ENCODE data around the gene SPOPL. TPM values are rescaled to one million over a fixed set of nuclear protein-coding genes. Genes with fewer than 3 reads are reported as not detected.
"Not testable (repeated sequence)": the region's sequence is repeated elsewhere in the genome, so short reads cannot be mapped to it uniquely, and the experiment has no call there.

Gene SPOPL
- total RNA-seq, 2 donors from 2014 or later, result 13.5 to 22.0 TPM

DNA sequence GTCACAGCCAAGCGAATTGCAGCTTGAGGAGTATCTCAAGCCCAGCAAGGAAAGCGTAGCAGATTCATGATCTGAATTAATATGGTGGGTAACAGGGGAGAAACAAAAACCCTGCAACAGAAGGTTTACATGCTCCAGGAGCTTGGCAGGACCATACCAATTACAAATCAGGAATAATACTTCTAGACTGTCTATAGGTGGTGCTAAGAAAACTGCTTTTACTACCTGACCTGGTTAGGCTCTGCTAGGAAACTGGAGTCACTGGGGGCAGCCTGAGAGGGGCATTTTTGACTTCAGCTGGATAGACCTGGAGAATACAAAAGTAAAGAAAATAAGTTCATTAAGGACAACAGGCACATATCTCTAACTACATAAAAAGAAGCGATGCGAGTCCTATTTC is 24.6 kb upstream of the SPOPL start:
- Mint-ChIP-seq H3K4me3 (no peak overlapping the region), H3K27me3 (peaks cover 10% of the 10 kb centered on the region), H3K36me3 (ENCODE audit: low read depth) (no peaks in the 10 kb centered on the region), H3K4me1 (no peaks in the 10 kb centered on the region), H3K27ac (no peak overlapping the region)
- H3K9me3 ChIP-seq (ENCODE audit: control insufficient read depth, low read length, poor library complexity, severe bottlenecking), result no peaks in the 10 kb centered on the region
- no peak for DNase-seq
- ATAC-seq, result no peak

DNA sequence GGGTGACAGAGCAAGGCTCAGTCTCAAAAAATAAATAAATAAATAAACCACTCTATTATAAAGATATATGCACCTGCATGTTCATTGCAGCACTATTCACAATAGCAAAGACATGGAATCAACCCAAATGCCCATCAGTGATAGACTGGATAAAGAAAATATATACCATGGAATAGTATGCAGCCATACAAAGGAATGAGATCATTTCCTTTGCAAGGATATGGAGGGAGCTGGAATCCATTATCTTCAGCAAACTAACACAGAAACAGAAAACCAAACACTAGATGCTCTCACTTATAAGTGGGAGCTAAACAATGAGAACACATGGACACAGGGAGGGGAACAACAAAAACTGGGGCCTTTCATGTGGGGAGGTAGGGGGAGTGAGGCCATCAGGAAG is 18.8 kb upstream of the SPOPL start:
- H3K4me1 Mint-ChIP-seq; H3K4me3 Mint-ChIP-seq; H3K9me3 ChIP-seq (ENCODE audit: control insufficient read depth, low read length, poor library complexity, severe bottlenecking); ATAC-seq; H3K27me3 Mint-ChIP-seq; DNase-seq; H3K27ac Mint-ChIP-seq; H3K36me3 Mint-ChIP-seq (ENCODE audit: low read depth): not testable (repeated sequence)

DNA sequence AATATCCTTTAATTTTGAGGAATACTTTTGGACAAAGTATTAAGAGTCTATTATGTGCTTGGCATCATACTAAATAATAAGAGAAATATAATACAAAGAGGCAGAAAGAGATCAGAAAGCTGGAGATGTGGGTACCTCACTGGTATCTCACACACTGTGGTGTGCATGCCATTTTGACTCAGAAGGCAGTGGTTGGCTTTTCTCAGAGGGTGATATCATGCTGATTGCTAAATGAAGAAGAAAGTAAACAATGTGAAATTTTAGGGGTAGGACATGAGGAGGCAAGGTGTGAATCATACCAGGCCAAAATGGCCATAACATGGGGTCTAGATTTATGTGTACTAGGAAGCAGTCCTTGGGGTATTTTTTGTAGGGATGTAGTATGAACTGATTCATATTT is 16.6 kb upstream of the SPOPL start:
- no peak for ATAC-seq
- no peaks in the 10 kb centered on the region for H3K4me1 Mint-ChIP-seq
- H3K27me3 Mint-ChIP-seq, result no peaks in the 10 kb centered on the region
- DNase-seq, result no peak
- H3K9me3 ChIP-seq (ENCODE audit: control insufficient read depth, low read length, poor library complexity, severe bottlenecking), result no peaks in the 10 kb centered on the region
- no peak overlapping the region for H3K4me3 Mint-ChIP-seq
- no peak overlapping the region for H3K27ac Mint-ChIP-seq
- peaks cover 4% of the 10 kb centered on the region for H3K36me3 Mint-ChIP-seq (ENCODE audit: low read depth)

- Mint-ChIP-seq H3K27me3 (no peaks in the 10 kb centered on the region), H3K36me3 (ENCODE audit: low read depth) (peaks cover 4% of the 10 kb centered on the region), H3K4me1 (no peaks in the 10 kb centered on the region), H3K4me3 (no peak overlapping the region), H3K27ac (no peak overlapping the region)
- H3K9me3 ChIP-seq (ENCODE audit: control insufficient read depth, low read length, poor library complexity, severe bottlenecking), result no peaks in the 10 kb centered on the region
- no peak for ATAC-seq
- no peak for DNase-seq
These were observed 15.0 kb upstream of the SPOPL start for GRCh38 chr2:138486363-138487198.

DNA sequence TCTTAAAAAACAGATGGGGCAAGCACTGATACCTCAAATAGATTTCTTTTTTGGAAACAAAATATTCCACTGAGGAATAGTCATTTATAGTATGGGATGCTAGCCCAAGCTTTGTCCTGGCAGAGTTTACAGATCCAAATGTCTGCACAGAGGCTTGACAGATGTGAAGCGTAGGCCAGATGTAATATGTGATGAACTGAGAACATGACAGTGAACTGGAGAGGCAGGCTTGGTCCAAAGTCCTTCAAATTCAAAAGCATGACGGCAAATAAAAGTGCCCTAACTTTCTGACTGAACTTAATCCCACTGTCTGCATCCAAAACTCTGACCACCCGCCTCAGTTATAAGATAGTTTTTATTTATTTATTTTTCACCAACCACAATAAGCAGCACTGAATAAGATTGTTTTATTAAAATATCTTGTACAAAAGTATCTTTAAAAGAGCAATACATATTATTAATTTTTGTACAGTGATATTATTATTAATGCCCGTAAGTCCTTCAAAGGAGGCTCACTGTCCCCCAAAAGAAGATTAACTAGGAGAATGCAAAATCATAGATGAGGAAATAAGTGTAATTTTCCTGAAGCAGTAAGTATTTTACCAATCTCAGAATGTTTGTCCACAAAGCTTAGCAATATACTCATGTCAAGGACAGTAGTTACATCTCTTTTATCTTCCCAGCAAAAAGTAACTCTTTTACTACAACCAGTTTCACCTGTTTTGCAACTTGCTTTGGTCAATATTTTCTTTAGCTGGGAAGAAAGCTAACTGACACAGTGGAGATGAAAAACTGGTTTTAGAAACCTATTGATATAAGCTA is 10.7 kb upstream of the SPOPL start:
- Mint-ChIP-seq H3K27ac (no peak overlapping the region), H3K4me3 (no peak overlapping the region), H3K27me3 (peaks cover 13% of the 10 kb centered on the region), H3K4me1 (no peaks in the 10 kb centered on the region), H3K36me3 (ENCODE audit: low read depth) (no peaks in the 10 kb centered on the region)
- ATAC-seq (no peak), DNase-seq (no peak)
- no peaks in the 10 kb centered on the region for H3K9me3 ChIP-seq (ENCODE audit: control insufficient read depth, low read length, poor library complexity, severe bottlenecking)

DNA sequence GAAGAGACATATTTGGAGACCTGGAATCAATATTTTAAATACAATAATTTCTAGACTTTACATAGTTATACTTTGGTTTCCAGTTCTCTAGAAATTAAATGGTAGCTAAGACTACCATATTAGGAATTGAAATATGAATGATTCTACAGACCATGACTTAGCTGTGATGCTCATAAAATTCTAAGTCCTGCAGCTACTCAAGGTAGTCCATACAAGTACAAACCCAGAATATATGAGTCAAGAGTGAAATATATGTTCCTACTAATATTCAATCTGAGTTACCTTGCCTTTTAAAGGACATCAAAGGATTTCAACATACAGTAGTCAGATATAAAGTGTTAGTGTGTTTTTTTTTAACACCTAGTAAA is 10.1 kb upstream of the SPOPL start:
- Mint-ChIP-seq H3K4me3 (no peak overlapping the region), H3K4me1 (no peaks in the 10 kb centered on the region)

DNA sequence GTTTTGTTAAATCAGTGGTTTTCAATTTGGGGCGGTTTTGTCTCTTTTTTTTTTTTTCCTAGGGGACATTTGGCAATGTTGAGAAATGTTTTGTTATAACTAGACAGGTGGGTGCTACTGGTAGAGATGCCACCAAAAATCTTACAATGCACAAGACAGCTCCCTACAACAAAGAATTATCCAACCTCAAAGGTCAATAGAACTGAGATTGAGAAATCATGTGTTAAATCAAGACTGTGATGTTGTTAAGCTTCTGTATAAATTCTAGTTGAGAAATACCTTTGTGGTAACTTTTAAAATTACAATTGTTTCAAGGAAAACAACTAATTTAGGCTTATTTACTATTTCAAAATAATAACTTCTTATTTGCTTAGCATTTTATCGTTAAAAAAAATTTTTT is 9.4 kb upstream of the SPOPL start:
- H3K9me3 ChIP-seq (ENCODE audit: control insufficient read depth, low read length, poor library complexity, severe bottlenecking), result no peaks in the 10 kb centered on the region
- Mint-ChIP-seq H3K27me3 (peaks cover 13% of the 10 kb centered on the region), H3K4me3 (no peak overlapping the region), H3K36me3 (ENCODE audit: low read depth) (no peaks in the 10 kb centered on the region), H3K27ac (no peak overlapping the region), H3K4me1 (no peaks in the 10 kb centered on the region)
- ATAC-seq (no peak), DNase-seq (no peak)

More for the DNA sequence above, 10.1 kb upstream of the SPOPL start:
- Mint-ChIP-seq H3K27me3 (peaks cover 13% of the 10 kb centered on the region), H3K27ac (no peak overlapping the region), H3K36me3 (ENCODE audit: low read depth) (no peaks in the 10 kb centered on the region)
- H3K9me3 ChIP-seq (ENCODE audit: control insufficient read depth, low read length, poor library complexity, severe bottlenecking), result no peaks in the 10 kb centered on the region
- DNase-seq (no peak), ATAC-seq (no peak)

- Mint-ChIP-seq H3K4me3 (no peak overlapping the region), H3K36me3 (ENCODE audit: low read depth) (no peaks in the 10 kb centered on the region), H3K27me3 (peaks cover 13% of the 10 kb centered on the region), H3K27ac (no peak overlapping the region), H3K4me1 (no peaks in the 10 kb centered on the region)
- no peaks in the 10 kb centered on the region for H3K9me3 ChIP-seq (ENCODE audit: control insufficient read depth, low read length, poor library complexity, severe bottlenecking)
- ATAC-seq, result no peak
- DNase-seq, result no peak
These were observed 8.2 kb upstream of the SPOPL start for GRCh38 chr2:138493334-138493733.

DNA sequence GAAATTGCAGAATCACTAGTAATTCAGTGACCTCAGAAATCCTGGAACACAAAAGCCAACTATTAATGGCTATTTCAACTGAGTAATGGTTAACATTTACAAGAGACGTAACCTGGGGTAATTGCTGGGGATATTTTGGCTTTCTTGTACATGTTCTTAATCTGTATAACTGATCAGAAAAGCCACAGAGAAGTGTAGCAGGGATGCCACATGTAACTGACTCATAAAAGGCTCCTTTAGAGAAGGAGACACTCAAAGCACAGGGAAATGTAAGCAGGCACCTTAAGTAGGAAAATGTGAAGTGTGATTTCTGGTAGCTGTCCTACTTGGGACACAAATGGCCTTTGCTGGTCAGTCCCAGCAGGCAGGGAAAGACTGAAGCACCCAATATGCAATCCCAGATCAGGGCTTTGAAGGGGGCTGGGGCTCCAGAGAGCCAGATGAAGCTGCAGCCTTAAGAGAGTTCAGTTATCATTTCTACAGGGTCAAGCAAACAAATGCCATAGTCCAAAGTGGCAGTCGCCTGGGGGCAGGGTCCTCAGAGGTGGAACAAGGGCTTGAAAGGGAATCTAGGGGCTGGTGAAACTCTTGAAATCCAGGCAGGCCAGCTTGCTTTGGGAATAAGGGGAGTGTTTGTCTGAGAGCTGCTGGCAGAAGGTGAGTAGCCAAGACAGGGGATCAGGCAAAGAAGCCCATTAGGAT is 7.2 kb upstream of the SPOPL start:
- no peaks in the 10 kb centered on the region for H3K4me1 Mint-ChIP-seq
- ATAC-seq, result no peak
- H3K4me3 Mint-ChIP-seq, result no peak overlapping the region
- no peaks in the 10 kb centered on the region for H3K9me3 ChIP-seq (ENCODE audit: control insufficient read depth, low read length, poor library complexity, severe bottlenecking)
- H3K27ac Mint-ChIP-seq, result no peak overlapping the region
- DNase-seq, result no peak
- H3K36me3 Mint-ChIP-seq (ENCODE audit: low read depth), result no peaks in the 10 kb centered on the region
- H3K27me3 Mint-ChIP-seq, result peaks cover 13% of the 10 kb centered on the region

- H3K4me1 Mint-ChIP-seq, result no peaks in the 10 kb centered on the region
- H3K36me3 Mint-ChIP-seq (ENCODE audit: low read depth), result no peaks in the 10 kb centered on the region
- H3K9me3 ChIP-seq (ENCODE audit: control insufficient read depth, low read length, poor library complexity, severe bottlenecking), result no peaks in the 10 kb centered on the region
- H3K27me3 Mint-ChIP-seq, result peaks cover 13% of the 10 kb centered on the region
- H3K4me3 Mint-ChIP-seq, result no peak overlapping the region
- DNase-seq (no peak), ATAC-seq (no peak)
- no peak overlapping the region for H3K27ac Mint-ChIP-seq
These were observed 6.2 kb upstream of the SPOPL start for GRCh38 chr2:138495384-138495783.

- H3K9me3 ChIP-seq (ENCODE audit: control insufficient read depth, low read length, poor library complexity, severe bottlenecking), result no peaks in the 10 kb centered on the region
- no peak overlapping the region for H3K27ac Mint-ChIP-seq
- H3K36me3 Mint-ChIP-seq (ENCODE audit: low read depth), result no peaks in the 10 kb centered on the region
- ATAC-seq, result no peak
- peaks cover 13% of the 10 kb centered on the region for H3K27me3 Mint-ChIP-seq
- no peak for DNase-seq
- H3K4me1 Mint-ChIP-seq, result peaks cover 2% of the 10 kb centered on the region
- H3K4me3 Mint-ChIP-seq, result no peak overlapping the region
These were observed 5.4 kb upstream of the SPOPL start for GRCh38 chr2:138496096-138496651.

GRCh38 chr2:138497294-138497693 is 4.3 kb upstream of the SPOPL start:
- Mint-ChIP-seq H3K27me3 (peaks cover 13% of the 10 kb centered on the region), H3K36me3 (ENCODE audit: low read depth) (peaks cover 1% of the 10 kb centered on the region), H3K4me3 (no peak overlapping the region), H3K4me1 (peaks cover 6% of the 10 kb centered on the region), H3K27ac (no peak overlapping the region)
- DNase-seq (no peak), ATAC-seq (no peak)
- H3K9me3 ChIP-seq (ENCODE audit: control insufficient read depth, low read length, poor library complexity, severe bottlenecking), result no peaks in the 10 kb centered on the region

- no peak for ATAC-seq
- no peak for DNase-seq
These were observed 1.9 kb upstream of the SPOPL start for GRCh38 chr2:138499684-138500083.

More at GRCh38 chr2:138499684-138500083, 1.9 kb upstream of the SPOPL start:
- Mint-ChIP-seq H3K4me1 (peaks cover 26% of the 10 kb centered on the region), H3K27me3 (peaks cover under 1% of the 10 kb centered on the region), H3K36me3 (ENCODE audit: low read depth) (peaks cover 5% of the 10 kb centered on the region), H3K4me3 (no peak overlapping the region), H3K27ac (no peak overlapping the region)
- no peaks in the 10 kb centered on the region for H3K9me3 ChIP-seq (ENCODE audit: control insufficient read depth, low read length, poor library complexity, severe bottlenecking)

Data from T-helper 17 cell (primary cell).